Measurements from ENCODE around the gene PTPRM.

DNA sequence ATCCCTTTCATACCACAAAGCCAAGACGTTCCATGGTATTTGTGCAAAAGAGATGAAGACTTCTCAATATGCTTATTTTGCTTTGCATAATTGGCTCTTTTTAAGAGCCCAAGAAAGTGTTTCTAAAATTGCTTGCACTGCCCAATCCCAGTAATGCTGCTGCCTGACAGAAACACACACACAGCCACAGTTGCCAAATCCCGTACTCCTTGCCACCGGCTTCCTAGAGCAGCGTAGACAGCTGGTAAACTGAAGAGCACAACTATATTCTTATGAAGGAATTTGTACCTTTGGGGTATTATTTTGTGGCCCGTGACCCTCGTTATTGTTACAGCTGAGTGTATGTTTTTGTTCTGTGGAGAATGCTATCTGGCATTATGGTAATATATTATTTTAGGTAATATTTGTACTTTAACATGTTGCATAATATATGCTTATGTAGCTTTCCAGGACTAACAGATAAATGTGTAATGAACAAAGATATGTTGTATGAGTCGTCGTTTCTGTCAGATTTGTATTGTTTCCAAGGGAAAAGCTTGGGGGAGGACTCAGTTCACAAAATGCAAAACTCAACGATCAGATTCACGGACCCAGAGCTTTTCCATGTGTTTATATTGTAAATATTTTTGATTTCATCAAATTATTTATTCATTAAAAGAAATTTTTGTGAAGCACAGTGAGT lies 839.2 kb downstream of the PTPRM start:
- TF ChIP-seq, protein P1, sequence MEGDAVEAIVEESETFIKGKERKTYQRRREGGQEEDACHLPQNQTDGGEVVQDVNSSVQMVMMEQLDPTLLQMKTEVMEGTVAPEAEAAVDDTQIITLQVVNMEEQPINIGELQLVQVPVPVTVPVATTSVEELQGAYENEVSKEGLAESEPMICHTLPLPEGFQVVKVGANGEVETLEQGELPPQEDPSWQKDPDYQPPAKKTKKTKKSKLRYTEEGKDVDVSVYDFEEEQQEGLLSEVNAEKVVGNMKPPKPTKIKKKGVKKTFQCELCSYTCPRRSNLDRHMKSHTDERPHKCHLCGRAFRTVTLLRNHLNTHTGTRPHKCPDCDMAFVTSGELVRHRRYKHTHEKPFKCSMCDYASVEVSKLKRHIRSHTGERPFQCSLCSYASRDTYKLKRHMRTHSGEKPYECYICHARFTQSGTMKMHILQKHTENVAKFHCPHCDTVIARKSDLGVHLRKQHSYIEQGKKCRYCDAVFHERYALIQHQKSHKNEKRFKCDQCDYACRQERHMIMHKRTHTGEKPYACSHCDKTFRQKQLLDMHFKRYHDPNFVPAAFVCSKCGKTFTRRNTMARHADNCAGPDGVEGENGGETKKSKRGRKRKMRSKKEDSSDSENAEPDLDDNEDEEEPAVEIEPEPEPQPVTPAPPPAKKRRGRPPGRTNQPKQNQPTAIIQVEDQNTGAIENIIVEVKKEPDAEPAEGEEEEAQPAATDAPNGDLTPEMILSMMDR (IDR thresholded peaks at IDR 0.05), result no peak
- TF ChIP-seq POLR2A (IDR thresholded peaks at IDR 0.05), result no peak
